Loucy (cell line): ENCODE results near the gene RFTN2.

Experiments
- H2AFZ ChIP-seq: fragments of 200-600 bp; sonication (generic); 2 replicates; pipeline ENCODE4 v1.6.0; 2016; ENCODE audit warnings: antibody characterized with exemption, mild to moderate bottlenecking, low read length, moderate library complexity
- H3F3A ChIP-seq: fragments of 200-600 bp; 2 replicates; pipeline ENCODE4 v1.6.0; 2016; ENCODE audit warnings: antibody characterized with exemption, low read depth, mild to moderate bottlenecking
- H3K27me3 ChIP-seq: fragments of 200-600 bp; sonication (generic); 2 replicates; pipeline ENCODE4 v1.6.1; 2014; ENCODE audit warnings: low read length, mild to moderate bottlenecking; ENCODE audit not compliant: insufficient read depth, poor library complexity, severe bottlenecking
- H3K36me3 ChIP-seq: fragments of 200-600 bp; sonication (generic); 2 replicates; pipeline ENCODE4 v1.6.1; 2016; ENCODE audit warnings: low read length; ENCODE audit not compliant: insufficient read depth
- H3K4me1 ChIP-seq: fragments of 200-600 bp; sonication (generic); 2 replicates; pipeline ENCODE4 v1.5.1; 2014; ENCODE audit warnings: low read length, mild to moderate bottlenecking; ENCODE audit not compliant: insufficient read depth, poor library complexity, severe bottlenecking
- H3K4me2 ChIP-seq: fragments of 200-600 bp; sonication (generic); 2 replicates; pipeline ENCODE4 v1.6.0; 2014; ENCODE audit warnings: antibody characterized with exemption, low read length, low read depth, mild to moderate bottlenecking; ENCODE audit not compliant: poor library complexity, severe bottlenecking
- H3K4me3 ChIP-seq: fragments of 200-600 bp; sonication (generic); 2 replicates; pipeline ENCODE4 v1.5.1; 2014; ENCODE audit warnings: low read length, mild to moderate bottlenecking, mixed read lengths; ENCODE audit not compliant: poor library complexity, severe bottlenecking
- H3K79me2 ChIP-seq: fragments of 200-600 bp; sonication (generic); 2 replicates; pipeline ENCODE4 v1.6.1; 2014; ENCODE audit warnings: low read length; ENCODE audit not compliant: insufficient read depth
- H3K9ac ChIP-seq: fragments of 200-600 bp; sonication (generic); 2 replicates; pipeline ENCODE4 v1.6.0; 2014; ENCODE audit warnings: mild to moderate bottlenecking, low read depth, low read length, moderate library complexity; ENCODE audit not compliant: poor library complexity, severe bottlenecking
- H3K9me2 ChIP-seq: fragments of 200-600 bp; sonication (generic); replicated peaks from 2 replicates; pipeline ENCODE4 v1.6.1; 2016; ENCODE audit warnings: low read depth, low read length, mixed read lengths
- H3K9me3 ChIP-seq: fragments of 200-600 bp; sonication (generic); 2 replicates; pipeline ENCODE4 v1.6.1; 2014; ENCODE audit warnings: mild to moderate bottlenecking, antibody characterized with exemption, low read length, low read depth; ENCODE audit not compliant: insufficient read depth
- H4K20me1 ChIP-seq: fragments of 200-600 bp; sonication (generic); 2 replicates; pipeline ENCODE4 v1.6.0; 2014; ENCODE audit warnings: antibody characterized with exemption, low read length, mild to moderate bottlenecking; ENCODE audit not compliant: insufficient read depth, poor library complexity, severe bottlenecking
- EZH2phosphoT487 ChIP-seq: fragments of 200-600 bp; IDR thresholded peaks from 2 replicates; pipeline ENCODE4 v1.6.1; 2018; ENCODE audit warnings: antibody characterized with exemption, mild to moderate bottlenecking, moderate library complexity, borderline replicate concordance
- TF ChIP-seq, protein P1 (sequence below): fragments of 200-600 bp; sonication (generic); conservative IDR thresholded peaks from 2 replicates; pipeline ENCODE4 v1.5.1; 2014; ENCODE audit warnings: mild to moderate bottlenecking, antibody characterized with exemption, low read length

The RFTN2 gene

DNA sequence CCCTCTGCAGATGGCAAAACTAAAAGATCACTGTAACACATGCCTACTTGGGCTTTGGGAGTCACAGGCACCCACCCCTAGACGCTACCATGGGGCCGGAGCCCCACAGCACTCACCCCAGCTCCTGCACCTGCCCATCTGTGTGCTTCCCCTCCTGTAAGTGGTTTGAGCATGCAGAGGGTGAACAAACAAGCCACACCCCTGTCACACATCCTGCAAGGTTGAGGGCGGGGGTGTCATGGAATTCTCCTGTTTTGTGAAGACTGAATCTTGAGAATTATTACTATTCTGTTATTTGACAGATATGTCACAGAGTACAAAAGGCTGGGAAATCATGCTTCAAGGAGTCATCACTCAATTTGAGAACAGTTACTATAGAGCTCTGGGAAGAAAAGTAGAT is 60.9 kb downstream of the RFTN2 start:
- H4K20me1 ChIP-seq, result no peaks in the 10 kb centered on the region
- no peaks in the 10 kb centered on the region for H3K9me2 ChIP-seq
- no peaks in the 10 kb centered on the region for H3K36me3 ChIP-seq
- H3F3A ChIP-seq, result no peaks in the 10 kb centered on the region
- TF ChIP-seq EZH2phosphoT487, result no peak
- TF ChIP-seq, protein P1, sequence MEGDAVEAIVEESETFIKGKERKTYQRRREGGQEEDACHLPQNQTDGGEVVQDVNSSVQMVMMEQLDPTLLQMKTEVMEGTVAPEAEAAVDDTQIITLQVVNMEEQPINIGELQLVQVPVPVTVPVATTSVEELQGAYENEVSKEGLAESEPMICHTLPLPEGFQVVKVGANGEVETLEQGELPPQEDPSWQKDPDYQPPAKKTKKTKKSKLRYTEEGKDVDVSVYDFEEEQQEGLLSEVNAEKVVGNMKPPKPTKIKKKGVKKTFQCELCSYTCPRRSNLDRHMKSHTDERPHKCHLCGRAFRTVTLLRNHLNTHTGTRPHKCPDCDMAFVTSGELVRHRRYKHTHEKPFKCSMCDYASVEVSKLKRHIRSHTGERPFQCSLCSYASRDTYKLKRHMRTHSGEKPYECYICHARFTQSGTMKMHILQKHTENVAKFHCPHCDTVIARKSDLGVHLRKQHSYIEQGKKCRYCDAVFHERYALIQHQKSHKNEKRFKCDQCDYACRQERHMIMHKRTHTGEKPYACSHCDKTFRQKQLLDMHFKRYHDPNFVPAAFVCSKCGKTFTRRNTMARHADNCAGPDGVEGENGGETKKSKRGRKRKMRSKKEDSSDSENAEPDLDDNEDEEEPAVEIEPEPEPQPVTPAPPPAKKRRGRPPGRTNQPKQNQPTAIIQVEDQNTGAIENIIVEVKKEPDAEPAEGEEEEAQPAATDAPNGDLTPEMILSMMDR, result no peak
- no peak overlapping the region for H3K4me2 ChIP-seq
- no peak overlapping the region for H2AFZ ChIP-seq
- no peaks in the 10 kb centered on the region for H3K9me3 ChIP-seq
- H3K4me3 ChIP-seq, result no peak overlapping the region
- H3K9ac ChIP-seq, result no peak overlapping the region
- no peaks in the 10 kb centered on the region for H3K79me2 ChIP-seq
- no peaks in the 10 kb centered on the region for H3K4me1 ChIP-seq
- no peaks in the 10 kb centered on the region for H3K27me3 ChIP-seq

DNA sequence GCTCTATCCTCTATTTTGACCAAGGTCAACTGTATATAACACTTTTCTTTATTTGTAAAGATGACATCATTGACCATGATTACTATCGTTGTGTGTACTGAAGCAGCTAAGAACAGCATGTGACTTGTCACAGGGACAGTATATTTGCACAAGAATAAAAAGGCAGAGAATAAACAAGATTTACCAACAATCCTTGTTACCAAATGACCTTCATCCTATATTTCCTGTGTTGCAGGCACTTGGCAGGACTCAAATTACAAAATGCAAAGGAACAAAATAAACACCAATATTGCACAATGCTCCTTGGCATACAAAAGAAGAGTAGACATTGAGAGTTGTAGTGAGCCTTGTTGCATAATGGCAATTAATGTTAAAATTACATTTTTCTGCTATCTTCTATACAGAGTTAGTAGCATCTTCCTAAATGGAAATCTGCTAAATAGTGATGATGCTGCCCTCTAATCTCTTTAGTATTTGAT is 61.8 kb downstream of the RFTN2 start:
- Histone ChIP-seq H3K4me1 (no peaks in the 10 kb centered on the region), H3K9ac (no peak overlapping the region), H4K20me1 (no peaks in the 10 kb centered on the region), H3K36me3 (no peaks in the 10 kb centered on the region), H2AFZ (no peak overlapping the region), H3K27me3 (no peaks in the 10 kb centered on the region), H3K79me2 (no peaks in the 10 kb centered on the region), H3K9me3 (no peaks in the 10 kb centered on the region), H3K4me2 (no peak overlapping the region), H3K9me2 (no peaks in the 10 kb centered on the region), H3K4me3 (no peak overlapping the region), H3F3A (no peaks in the 10 kb centered on the region)
- TF ChIP-seq, protein P1, result no peak
- TF ChIP-seq EZH2phosphoT487, result no peak

DNA sequence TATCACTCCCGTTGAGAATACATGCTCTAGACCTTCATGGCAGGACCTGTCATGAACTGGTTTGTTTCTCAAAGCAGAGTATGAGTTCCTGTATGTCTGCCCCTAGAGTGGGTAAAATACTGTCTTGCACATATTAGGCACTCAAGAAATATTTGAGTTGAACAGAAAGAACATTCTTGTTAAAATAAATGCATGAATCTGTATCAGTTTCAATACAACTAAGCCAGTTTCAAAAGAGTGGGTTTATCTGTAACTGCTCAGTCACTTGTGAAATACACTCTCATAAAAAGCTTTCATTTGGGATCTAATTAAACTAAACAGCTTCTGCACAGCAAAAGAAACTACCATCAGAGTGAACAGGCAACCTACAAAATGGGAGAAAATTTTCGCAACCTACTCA is 69.2 kb downstream of the RFTN2 start:
- Histone ChIP-seq H3K4me1 (no peaks in the 10 kb centered on the region), H2AFZ (no peak overlapping the region), H3K9ac (no peak overlapping the region), H3K9me3 (no peaks in the 10 kb centered on the region), H3K79me2 (no peaks in the 10 kb centered on the region), H3K4me2 (no peak overlapping the region), H3K36me3 (no peaks in the 10 kb centered on the region), H3K4me3 (no peak overlapping the region), H3K9me2 (no peaks in the 10 kb centered on the region), H3K27me3 (no peaks in the 10 kb centered on the region), H3F3A (no peaks in the 10 kb centered on the region), H4K20me1 (no peaks in the 10 kb centered on the region)
- TF ChIP-seq, protein P1, result no peak
- TF ChIP-seq EZH2phosphoT487, result no peak
